HEK293T (cell line): ENCODE measurements around the gene ZBTB7B.

ENCODE experiments used
- CTCF ChIA-PET: fragments of 350-600 bp; formaldehyde crosslinking; extraction: SDS; loops from one replicate; lab custom pipeline; 2021; ENCODE audit warnings: antibody characterized with exemption, inconsistent platforms; lab: Yijun Ruan, JAX
- POLR2A ChIA-PET: fragments of 350-600 bp; formaldehyde crosslinking; extraction: SDS; loops from one replicate; lab custom pipeline; 2020; ENCODE audit warnings: antibody characterized with exemption, inconsistent platforms; lab: Yijun Ruan, JAX
- DNase-seq: peaks from one replicate; pipeline ENCODE4 v3.0.0; 2012; ENCODE audit warnings: mixed read lengths; ENCODE audit errors: extremely low spot score
- ARNT ChIP-seq: fragments of 450-650 bp; IDR thresholded peaks from 2 replicates; pipeline ENCODE4 v1.6.1; 2017; ENCODE audit warnings: mild to moderate bottlenecking
- BHLHE40 ChIP-seq: fragments of 450-650 bp; IDR thresholded peaks from 2 replicates; pipeline ENCODE4 v1.6.1; 2016; ENCODE audit warnings: mild to moderate bottlenecking, moderate library complexity, borderline replicate concordance
- CTBP1 ChIP-seq: fragments of 450-650 bp; IDR thresholded peaks from 2 replicates; pipeline ENCODE4 v1.6.1; 2016; ENCODE audit warnings: borderline replicate concordance
- ELF4 ChIP-seq: fragments of 450-650 bp; IDR thresholded peaks from 2 replicates; pipeline ENCODE4 v1.6.1; 2017; ENCODE audit warnings: antibody characterized with exemption
- FOXA1 ChIP-seq: fragments of 450-650 bp; IDR thresholded peaks from 2 replicates; pipeline ENCODE4 v1.6.1; 2016; ENCODE audit warnings: mild to moderate bottlenecking
- FOXK2 ChIP-seq: fragments of 450-650 bp; IDR thresholded peaks from 2 replicates; pipeline ENCODE4 v1.6.1; 2016; ENCODE audit warnings: mild to moderate bottlenecking
- FOXM1 ChIP-seq: fragments of 450-650 bp; IDR thresholded peaks from 2 replicates; pipeline ENCODE4 v1.6.1; 2017; ENCODE audit warnings: mild to moderate bottlenecking, borderline replicate concordance
- HDGF ChIP-seq: fragments of 450-650 bp; IDR thresholded peaks from 2 replicates; pipeline ENCODE4 v1.6.1; 2017; ENCODE audit warnings: antibody characterized with exemption, borderline replicate concordance
- L3MBTL2 ChIP-seq: fragments of 450-650 bp; conservative IDR thresholded peaks from 2 replicates; pipeline ENCODE4 v1.6.1; 2016; ENCODE audit warnings: mild to moderate bottlenecking
- LEF1 ChIP-seq: fragments of 450-650 bp; IDR thresholded peaks from 2 replicates; pipeline ENCODE4 v1.6.1; 2017; ENCODE audit warnings: mild to moderate bottlenecking, borderline replicate concordance
- NFRKB ChIP-seq: fragments of 450-650 bp; IDR thresholded peaks from 2 replicates; pipeline ENCODE4 v1.6.1; 2016; ENCODE audit warnings: mild to moderate bottlenecking, moderate library complexity
- SP1 ChIP-seq: fragments of 450-650 bp; IDR thresholded peaks from 2 replicates; pipeline ENCODE4 v1.6.1; 2017
- SUZ12 ChIP-seq: fragments of 450-650 bp; IDR thresholded peaks from 2 replicates; pipeline ENCODE4 v1.6.1; 2016; ENCODE audit warnings: mild to moderate bottlenecking
- TARDBP ChIP-seq: fragments of 450-650 bp; IDR thresholded peaks from 2 replicates; pipeline ENCODE4 v1.6.1; 2016
- ZNF384 ChIP-seq: fragments of 450-650 bp; IDR thresholded peaks from 2 replicates; pipeline ENCODE4 v1.6.1; 2016
- TF ChIP-seq, protein P1 (sequence below): fragments of 450-650 bp; IDR thresholded peaks from 2 replicates; pipeline ENCODE4 v1.6.1; 2016

The ZBTB7B gene

DNA sequence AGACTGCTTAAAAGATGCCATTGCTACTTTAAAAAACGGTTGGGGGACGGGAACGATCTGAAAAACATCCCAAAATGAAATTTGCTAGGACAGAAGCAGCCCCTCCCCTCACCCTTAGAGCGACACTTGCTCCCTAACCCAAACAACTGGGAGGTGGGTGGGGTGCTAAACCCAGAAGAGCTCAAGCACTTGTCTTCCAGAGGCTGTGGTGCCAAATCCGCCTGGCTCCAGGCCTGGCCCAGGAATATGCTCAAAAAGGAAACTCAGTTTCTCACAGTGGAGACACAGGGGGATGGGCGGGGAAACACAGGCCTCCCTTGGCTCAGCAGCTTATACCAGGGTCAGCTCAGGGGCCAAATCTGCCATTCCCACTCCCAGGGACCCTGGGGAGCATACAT lies 46.1 kb upstream of the ZBTB7B start:
- ChIA-PET POLR2A (interaction anchor here (0.7 to 1.9 kb wide), 14 partner anchors 8 to 105 kb away, joined by 3 to 10 read pairs (median 5); partner anchors contain the start of genes ADAM15, CKS1B, FLAD1 and PMVK), CTCF (interaction anchor here (0.7 to 2.1 kb wide), 7 partner anchors 11 to 216 kb away, joined by 3 to 14 read pairs (median 3); partner anchors contain the start of genes KRTCAP2 and LENEP)
- DNase-seq = no peak
- TF ChIP-seq, protein P1, sequence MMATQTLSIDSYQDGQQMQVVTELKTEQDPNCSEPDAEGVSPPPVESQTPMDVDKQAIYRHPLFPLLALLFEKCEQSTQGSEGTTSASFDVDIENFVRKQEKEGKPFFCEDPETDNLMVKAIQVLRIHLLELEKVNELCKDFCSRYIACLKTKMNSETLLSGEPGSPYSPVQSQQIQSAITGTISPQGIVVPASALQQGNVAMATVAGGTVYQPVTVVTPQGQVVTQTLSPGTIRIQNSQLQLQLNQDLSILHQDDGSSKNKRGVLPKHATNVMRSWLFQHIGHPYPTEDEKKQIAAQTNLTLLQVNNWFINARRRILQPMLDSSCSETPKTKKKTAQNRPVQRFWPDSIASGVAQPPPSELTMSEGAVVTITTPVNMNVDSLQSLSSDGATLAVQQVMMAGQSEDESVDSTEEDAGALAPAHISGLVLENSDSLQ = no peak
- no peak for TF ChIP-seq BHLHE40
- TF ChIP-seq SUZ12 = no peak

DNA sequence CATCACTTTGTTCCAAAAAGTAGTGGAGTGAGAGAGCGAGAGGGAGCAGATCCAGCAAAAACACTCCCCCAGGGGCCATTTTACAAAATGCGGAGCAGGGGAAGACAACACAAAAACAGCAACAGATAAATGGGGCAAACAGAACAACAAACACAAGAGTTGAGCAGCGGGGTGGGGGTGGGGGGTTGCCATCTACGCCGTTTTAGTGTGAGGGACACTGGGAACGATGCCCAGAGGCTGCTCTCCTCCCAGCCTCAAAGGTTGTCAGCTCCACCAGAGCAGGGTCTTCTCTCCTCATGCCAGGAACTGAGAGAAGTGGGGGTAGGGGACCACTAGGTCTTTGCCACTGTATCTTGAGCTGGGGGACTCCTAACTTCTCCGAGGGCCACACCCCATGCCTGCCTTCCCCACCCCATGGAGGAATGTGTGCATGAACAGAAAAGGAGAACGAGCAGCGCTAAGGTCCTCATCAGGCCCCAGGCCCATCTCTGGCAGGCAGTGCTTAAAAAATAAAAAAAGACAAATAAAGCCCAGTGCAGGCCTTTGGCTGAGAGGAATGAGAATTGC lies 45.4 kb upstream of the ZBTB7B start:
- DNase-seq = no peak
- POLR2A ChIA-PET = interaction anchor here (0.7 to 1.9 kb wide), 8 partner anchors 11 to 94 kb away, joined by 3 to 10 read pairs (median 4); partner anchors contain the start of genes ADAM15, FLAD1, PMVK and SHC1
- CTCF ChIA-PET = interaction anchor here (1.0 to 2.1 kb wide), 3 partner anchors 42 to 216 kb away, joined by 3 to 12 read pairs (median 3); partner anchors contain the start of gene KRTCAP2
- TF ChIP-seq BHLHE40 (no peak), SUZ12 (no peak), TARDBP (no peak), ARNT (no peak), ZNF384 (no peak), L3MBTL2 (no peak), CTBP1 (no peak), LEF1 (no peak), NFRKB (no peak), ELF4 (no peak), FOXK2 (no peak), SP1 (no peak), HDGF (no peak), FOXA1 (no peak), FOXM1 (no peak)
- TF ChIP-seq, protein P1 = no peak

DNA sequence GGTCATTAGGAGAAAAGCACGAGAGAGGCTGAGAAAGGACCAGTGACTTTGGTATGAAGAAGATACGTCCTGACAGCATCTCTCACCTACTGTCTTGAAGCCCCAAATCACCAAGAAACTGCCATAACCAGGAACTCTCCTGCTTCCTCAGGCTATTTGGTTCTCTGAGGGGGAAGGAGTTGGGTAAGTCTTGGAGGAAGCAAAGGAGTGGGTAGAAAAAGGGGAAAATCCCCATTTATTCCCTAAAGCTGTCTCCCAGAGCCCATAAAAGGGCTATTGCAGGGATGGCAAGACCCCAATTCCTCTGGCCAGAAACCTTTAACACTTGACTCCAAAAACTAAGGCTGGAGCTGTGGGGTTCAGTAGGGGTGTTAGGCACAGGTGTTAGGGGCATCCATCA lies 44.6 kb upstream of the ZBTB7B start:
- ChIA-PET CTCF (no interaction called here), POLR2A (interaction anchor here (0.7 kb wide), 1 partner anchor 25 kb away, joined by 3 read pairs; the partner anchor contains the start of gene FLAD1)
- TF ChIP-seq LEF1 (no peak), SUZ12 (no peak), HDGF (no peak), ZNF384 (no peak), CTBP1 (no peak), FOXA1 (no peak), ARNT (no peak), NFRKB (no peak), FOXK2 (no peak), FOXM1 (no peak), ELF4 (no peak), L3MBTL2 (no peak), BHLHE40 (no peak), SP1 (no peak), TARDBP (no peak)
- TF ChIP-seq, protein P1 = no peak
- no peak for DNase-seq

DNA sequence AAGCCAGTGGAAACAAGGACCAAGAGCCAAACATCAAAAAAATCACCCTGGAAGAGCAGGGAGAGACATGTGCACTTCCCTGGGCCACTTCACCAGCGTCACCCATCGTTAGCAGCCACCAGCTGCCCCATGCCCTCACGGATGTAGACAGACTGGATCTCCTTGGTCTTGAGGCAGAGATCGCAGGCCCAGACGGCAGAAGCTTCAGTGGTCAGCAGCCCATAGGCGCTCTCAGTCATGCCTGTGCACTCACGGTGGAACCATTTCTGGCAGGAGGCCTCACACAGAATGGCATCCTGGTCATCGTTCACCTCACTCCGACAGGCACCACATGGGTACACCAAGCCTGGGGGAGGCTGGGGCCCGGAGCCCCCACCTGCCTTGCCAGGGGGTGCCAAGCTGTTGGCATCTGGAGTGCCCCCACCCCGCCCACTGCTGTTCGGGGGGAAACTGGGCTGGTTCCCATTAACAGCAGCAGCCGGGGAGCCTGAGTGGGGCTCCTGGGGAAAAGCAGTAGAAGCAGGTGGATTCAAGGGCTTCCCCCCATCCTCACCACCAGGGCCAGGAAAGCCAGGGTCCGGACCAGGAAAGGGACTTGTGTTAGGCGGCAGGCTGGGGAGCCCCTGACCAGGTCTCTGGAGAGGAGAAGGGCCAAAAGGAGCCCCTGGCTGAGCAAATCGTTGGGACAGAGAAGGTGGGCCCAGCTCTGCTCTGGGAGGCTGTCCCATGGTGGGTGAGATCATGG lies 43.7 kb upstream of the ZBTB7B start:
- ChIA-PET CTCF (no interaction called here), POLR2A (interaction anchor here (1.2 kb wide), 1 partner anchor 24 kb away, joined by 4 read pairs; the partner anchor contains the start of gene FLAD1)
- no peak for DNase-seq
- TF ChIP-seq, protein P1 = no peak
- no peak for TF ChIP-seq FOXM1
- no peak for TF ChIP-seq ARNT
- TF ChIP-seq TARDBP = no peak
- no peak for TF ChIP-seq FOXA1
- no peak for TF ChIP-seq FOXK2
- TF ChIP-seq ELF4 = no peak
- TF ChIP-seq ZNF384 = no peak
- no peak for TF ChIP-seq SUZ12
- no peak for TF ChIP-seq BHLHE40

DNA sequence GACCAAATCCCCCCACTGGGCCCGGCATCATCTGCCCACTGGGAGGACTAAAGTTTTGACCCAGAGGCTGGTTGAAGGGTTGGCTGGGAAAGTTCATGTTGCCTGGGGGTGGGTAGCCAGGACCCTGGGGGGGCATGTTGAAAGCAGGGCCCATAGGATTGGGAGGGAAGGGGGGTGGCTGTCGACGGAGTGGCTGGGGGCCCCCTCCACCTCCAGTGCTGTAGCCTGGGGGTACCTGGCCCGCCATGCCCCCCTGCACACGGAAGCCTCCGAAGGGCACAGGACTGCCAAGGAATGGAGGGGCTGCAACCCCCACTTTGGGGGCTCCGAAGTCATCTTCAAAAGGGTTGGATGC lies 43.2 kb upstream of the ZBTB7B start:
- TF ChIP-seq NFRKB (no peak), SUZ12 (no peak), ELF4 (no peak), CTBP1 (no peak), SP1 (no peak)
- TF ChIP-seq, protein P1 = no peak
- DNase-seq = no peak
- ChIA-PET CTCF (no interaction called here), POLR2A (interaction anchor here (1.2 to 4.8 kb wide), 2 partner anchors 13 to 23 kb away, joined by 4 to 59 read pairs; partner anchors contain the start of genes CKS1B, FLAD1 and SHC1)
